ENCODE data around the gene SERPINA5. TPM values are rescaled to one million over a fixed set of nuclear protein-coding genes. Genes with fewer than 3 reads are reported as not detected.

The SERPINA5 gene
- total and polyA plus RNA-seq, 2 of the 13 experiments (the other 11 are each of a cell fraction or from before 2014, with no cell fraction given), result 449 to 498 TPM

DNA sequence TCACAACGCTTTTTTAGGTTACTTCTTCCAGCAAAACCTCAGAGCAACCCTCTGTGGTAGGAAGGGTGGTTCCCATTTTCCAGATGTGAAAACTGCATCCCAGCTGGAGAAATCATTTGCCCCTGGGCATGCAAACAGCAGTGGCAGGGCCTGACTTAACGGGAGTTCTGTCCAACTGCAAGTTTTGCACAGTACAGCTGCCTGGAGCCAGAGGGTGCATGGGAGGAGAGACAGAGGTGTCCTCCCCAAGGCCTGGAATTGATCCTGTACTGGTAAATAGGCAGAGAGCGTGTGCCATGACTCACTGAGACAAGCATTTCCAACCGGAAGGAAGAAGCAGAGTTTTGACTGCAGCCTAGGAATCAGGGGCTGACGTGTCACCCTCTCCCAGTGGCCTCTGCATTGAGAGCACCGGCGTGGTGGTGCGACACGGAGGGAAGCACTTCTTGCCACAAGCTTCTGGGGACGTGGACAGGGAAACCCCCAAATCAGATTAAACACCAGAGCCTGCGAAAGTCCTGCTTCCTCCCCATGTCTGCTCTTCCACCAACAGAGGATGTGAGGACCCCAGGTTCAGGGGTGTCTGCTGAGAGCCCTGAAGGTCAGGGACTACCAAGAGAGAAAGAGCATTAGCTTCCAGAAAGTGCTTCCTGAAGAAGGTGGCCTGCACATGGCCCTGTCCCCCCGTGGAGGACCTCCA is 39.0 kb upstream of the SERPINA5 start (continued):
- TF ChIP-seq, protein P1, sequence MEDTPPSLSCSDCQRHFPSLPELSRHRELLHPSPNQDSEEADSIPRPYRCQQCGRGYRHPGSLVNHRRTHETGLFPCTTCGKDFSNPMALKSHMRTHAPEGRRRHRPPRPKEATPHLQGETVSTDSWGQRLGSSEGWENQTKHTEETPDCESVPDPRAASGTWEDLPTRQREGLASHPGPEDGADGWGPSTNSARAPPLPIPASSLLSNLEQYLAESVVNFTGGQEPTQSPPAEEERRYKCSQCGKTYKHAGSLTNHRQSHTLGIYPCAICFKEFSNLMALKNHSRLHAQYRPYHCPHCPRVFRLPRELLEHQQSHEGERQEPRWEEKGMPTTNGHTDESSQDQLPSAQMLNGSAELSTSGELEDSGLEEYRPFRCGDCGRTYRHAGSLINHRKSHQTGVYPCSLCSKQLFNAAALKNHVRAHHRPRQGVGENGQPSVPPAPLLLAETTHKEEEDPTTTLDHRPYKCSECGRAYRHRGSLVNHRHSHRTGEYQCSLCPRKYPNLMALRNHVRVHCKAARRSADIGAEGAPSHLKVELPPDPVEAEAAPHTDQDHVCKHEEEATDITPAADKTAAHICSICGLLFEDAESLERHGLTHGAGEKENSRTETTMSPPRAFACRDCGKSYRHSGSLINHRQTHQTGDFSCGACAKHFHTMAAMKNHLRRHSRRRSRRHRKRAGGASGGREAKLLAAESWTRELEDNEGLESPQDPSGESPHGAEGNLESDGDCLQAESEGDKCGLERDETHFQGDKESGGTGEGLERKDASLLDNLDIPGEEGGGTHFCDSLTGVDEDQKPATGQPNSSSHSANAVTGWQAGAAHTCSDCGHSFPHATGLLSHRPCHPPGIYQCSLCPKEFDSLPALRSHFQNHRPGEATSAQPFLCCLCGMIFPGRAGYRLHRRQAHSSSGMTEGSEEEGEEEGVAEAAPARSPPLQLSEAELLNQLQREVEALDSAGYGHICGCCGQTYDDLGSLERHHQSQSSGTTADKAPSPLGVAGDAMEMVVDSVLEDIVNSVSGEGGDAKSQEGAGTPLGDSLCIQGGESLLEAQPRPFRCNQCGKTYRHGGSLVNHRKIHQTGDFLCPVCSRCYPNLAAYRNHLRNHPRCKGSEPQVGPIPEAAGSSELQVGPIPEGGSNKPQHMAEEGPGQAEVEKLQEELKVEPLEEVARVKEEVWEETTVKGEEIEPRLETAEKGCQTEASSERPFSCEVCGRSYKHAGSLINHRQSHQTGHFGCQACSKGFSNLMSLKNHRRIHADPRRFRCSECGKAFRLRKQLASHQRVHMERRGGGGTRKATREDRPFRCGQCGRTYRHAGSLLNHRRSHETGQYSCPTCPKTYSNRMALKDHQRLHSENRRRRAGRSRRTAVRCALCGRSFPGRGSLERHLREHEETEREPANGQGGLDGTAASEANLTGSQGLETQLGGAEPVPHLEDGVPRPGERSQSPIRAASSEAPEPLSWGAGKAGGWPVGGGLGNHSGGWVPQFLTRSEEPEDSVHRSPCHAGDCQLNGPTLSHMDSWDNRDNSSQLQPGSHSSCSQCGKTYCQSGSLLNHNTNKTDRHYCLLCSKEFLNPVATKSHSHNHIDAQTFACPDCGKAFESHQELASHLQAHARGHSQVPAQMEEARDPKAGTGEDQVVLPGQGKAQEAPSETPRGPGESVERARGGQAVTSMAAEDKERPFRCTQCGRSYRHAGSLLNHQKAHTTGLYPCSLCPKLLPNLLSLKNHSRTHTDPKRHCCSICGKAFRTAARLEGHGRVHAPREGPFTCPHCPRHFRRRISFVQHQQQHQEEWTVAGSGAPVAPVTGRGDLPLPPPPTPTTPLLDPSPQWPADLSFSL (CRISPR knock-in tag; IDR thresholded peaks at IDR 0.05), result no peak
- TF ChIP-seq ZFP82 (CRISPR knock-in tag; IDR thresholded peaks at IDR 0.05; ENCODE audit: borderline replicate concordance), result no peak
- TF ChIP-seq MAFG (CRISPR knock-in tag; IDR thresholded peaks at IDR 0.05), result no peak
- TF ChIP-seq, protein P2, sequence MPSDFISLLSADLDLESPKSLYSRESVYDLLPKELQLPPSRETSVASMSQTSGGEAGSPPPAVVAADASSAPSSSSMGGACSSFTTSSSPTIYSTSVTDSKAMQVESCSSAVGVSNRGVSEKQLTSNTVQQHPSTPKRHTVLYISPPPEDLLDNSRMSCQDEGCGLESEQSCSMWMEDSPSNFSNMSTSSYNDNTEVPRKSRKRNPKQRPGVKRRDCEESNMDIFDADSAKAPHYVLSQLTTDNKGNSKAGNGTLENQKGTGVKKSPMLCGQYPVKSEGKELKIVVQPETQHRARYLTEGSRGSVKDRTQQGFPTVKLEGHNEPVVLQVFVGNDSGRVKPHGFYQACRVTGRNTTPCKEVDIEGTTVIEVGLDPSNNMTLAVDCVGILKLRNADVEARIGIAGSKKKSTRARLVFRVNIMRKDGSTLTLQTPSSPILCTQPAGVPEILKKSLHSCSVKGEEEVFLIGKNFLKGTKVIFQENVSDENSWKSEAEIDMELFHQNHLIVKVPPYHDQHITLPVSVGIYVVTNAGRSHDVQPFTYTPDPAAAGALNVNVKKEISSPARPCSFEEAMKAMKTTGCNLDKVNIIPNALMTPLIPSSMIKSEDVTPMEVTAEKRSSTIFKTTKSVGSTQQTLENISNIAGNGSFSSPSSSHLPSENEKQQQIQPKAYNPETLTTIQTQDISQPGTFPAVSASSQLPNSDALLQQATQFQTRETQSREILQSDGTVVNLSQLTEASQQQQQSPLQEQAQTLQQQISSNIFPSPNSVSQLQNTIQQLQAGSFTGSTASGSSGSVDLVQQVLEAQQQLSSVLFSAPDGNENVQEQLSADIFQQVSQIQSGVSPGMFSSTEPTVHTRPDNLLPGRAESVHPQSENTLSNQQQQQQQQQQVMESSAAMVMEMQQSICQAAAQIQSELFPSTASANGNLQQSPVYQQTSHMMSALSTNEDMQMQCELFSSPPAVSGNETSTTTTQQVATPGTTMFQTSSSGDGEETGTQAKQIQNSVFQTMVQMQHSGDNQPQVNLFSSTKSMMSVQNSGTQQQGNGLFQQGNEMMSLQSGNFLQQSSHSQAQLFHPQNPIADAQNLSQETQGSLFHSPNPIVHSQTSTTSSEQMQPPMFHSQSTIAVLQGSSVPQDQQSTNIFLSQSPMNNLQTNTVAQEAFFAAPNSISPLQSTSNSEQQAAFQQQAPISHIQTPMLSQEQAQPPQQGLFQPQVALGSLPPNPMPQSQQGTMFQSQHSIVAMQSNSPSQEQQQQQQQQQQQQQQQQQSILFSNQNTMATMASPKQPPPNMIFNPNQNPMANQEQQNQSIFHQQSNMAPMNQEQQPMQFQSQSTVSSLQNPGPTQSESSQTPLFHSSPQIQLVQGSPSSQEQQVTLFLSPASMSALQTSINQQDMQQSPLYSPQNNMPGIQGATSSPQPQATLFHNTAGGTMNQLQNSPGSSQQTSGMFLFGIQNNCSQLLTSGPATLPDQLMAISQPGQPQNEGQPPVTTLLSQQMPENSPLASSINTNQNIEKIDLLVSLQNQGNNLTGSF (CRISPR knock-in tag; IDR thresholded peaks at IDR 0.05), result no peak
- TF ChIP-seq YEATS2 (CRISPR knock-in tag; IDR thresholded peaks at IDR 0.05; ENCODE audit: borderline replicate concordance), result peak; percentile 55; the same call in 1 of the 2 replicates
- no peak for TF ChIP-seq ATAD3A (CRISPR knock-in tag; IDR thresholded peaks at IDR 0.05)
- no peak for TF ChIP-seq MAF1 (CRISPR knock-in tag; IDR thresholded peaks at IDR 0.05; ENCODE audit: borderline replicate concordance)
- no peak for TF ChIP-seq BORCS8-MEF2B (CRISPR knock-in tag; IDR thresholded peaks at IDR 0.05)
- TF ChIP-seq ZNF274 (CRISPR knock-in tag; IDR thresholded peaks at IDR 0.05), result no peak
- 0 out of 2 replicates have a peak, but pooled peaks have one; percentile 38 for TF ChIP-seq ZZZ3 (CRISPR knock-in tag; IDR thresholded peaks at IDR 0.05; ENCODE audit: borderline replicate concordance)
- 0 out of 2 replicates have a peak, but pooled peaks have one; percentile 32 for TF ChIP-seq MYNN (CRISPR knock-in tag; IDR thresholded peaks at IDR 0.05; ENCODE audit: low read depth)
- TF ChIP-seq ZNF234 (CRISPR knock-in tag; conservative IDR thresholded peaks at IDR 0.05), result no peak
- TF ChIP-seq ZNF672 (CRISPR knock-in tag; IDR thresholded peaks at IDR 0.05), result no peak
- no peak for TF ChIP-seq PAWR (CRISPR knock-in tag; IDR thresholded peaks at IDR 0.05; ENCODE audit: borderline replicate concordance)
- TF ChIP-seq MED8 (CRISPR knock-in tag; IDR thresholded peaks at IDR 0.05; ENCODE audit: insufficient replicate concordance), result no peak
- TF ChIP-seq, protein P3, sequence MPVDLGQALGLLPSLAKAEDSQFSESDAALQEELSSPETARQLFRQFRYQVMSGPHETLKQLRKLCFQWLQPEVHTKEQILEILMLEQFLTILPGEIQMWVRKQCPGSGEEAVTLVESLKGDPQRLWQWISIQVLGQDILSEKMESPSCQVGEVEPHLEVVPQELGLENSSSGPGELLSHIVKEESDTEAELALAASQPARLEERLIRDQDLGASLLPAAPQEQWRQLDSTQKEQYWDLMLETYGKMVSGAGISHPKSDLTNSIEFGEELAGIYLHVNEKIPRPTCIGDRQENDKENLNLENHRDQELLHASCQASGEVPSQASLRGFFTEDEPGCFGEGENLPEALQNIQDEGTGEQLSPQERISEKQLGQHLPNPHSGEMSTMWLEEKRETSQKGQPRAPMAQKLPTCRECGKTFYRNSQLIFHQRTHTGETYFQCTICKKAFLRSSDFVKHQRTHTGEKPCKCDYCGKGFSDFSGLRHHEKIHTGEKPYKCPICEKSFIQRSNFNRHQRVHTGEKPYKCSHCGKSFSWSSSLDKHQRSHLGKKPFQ (CRISPR knock-in tag; IDR thresholded peaks at IDR 0.05; ENCODE audit: insufficient replicate concordance), result no peak
